HEK293 (cell line): ENCODE data around the gene HHAT.
A peak's percentile ranks its signal among the peaks of the same experiment; 100 is the strongest.

Experiments
- CTCF ChIA-PET: fragments of 350-600 bp; formaldehyde crosslinking; extraction: SDS; loops from one replicate; lab custom pipeline; 2021; ENCODE audit warnings: antibody characterized with exemption; lab: Yijun Ruan, JAX
- POLR2A ChIA-PET: fragments of 300-600 bp; formaldehyde crosslinking; extraction: SDS; loops from one replicate; lab custom pipeline; 2020; ENCODE audit warnings: antibody characterized with exemption, inconsistent platforms; lab: Yijun Ruan, JAX
- H3K27ac ChIP-seq: fragments of 200-500 bp; sonication (Bioruptor generic); 2 replicates; pipeline ENCODE4 v1.5.1; 2014; ENCODE audit warnings: low read depth, low read length, control low read depth, inconsistent platforms; ENCODE audit errors: extremely low read depth
- H3K36me3 ChIP-seq, 2 experiments: fragments of 200-500 bp in 1 of 2; sonication (Bioruptor generic) in 1 of 2; 1 replicate in 1 of 2; 2 replicates in 1 of 2; pipeline ENCODE4 v1.5.1; 2014 to 2017; ENCODE audit warnings: inconsistent platforms in 2 of 2, low read length in 2 of 2; ENCODE audit not compliant: control insufficient read depth in 2 of 2, insufficient read depth in 1 of 2
- H3K4me1 ChIP-seq: fragments of 200-500 bp; sonication (Bioruptor generic); 2 replicates; pipeline ENCODE4 v1.5.1; 2014; ENCODE audit warnings: mild to moderate bottlenecking, low read length, inconsistent platforms; ENCODE audit not compliant: control insufficient read depth, insufficient read depth
- H3K4me3 ChIP-seq: 2 replicates; pipeline ENCODE4 v1.5.1; 2011; ENCODE audit warnings: low read depth, mild to moderate bottlenecking, control low read depth, low read length, moderate library complexity
- H3K9me3 ChIP-seq: fragments of 200-500 bp; sonication (Bioruptor generic); 2 replicates; pipeline ENCODE4 v1.5.1; 2014; ENCODE audit warnings: low read depth, low read length, inconsistent platforms; ENCODE audit not compliant: control insufficient read depth, insufficient read depth
- HIC1 ChIP-seq: fragments of 450-650 bp; formaldehyde crosslinking; IDR thresholded peaks from 2 replicates; pipeline ENCODE4 v1.5.1; 2016; ENCODE audit warnings: missing biosample characterization, missing genetic modification characterization
- HOXD13 ChIP-seq: sonication (generic); formaldehyde crosslinking; IDR thresholded peaks from 2 replicates; pipeline ENCODE4 v1.8.0; 2022; ENCODE audit warnings: missing genetic modification reagents, borderline replicate concordance
- KLF17 ChIP-seq: fragments of 450-650 bp; formaldehyde crosslinking; IDR thresholded peaks from 2 replicates; pipeline ENCODE4 v1.5.1; 2016; ENCODE audit warnings: missing biosample characterization, missing genetic modification characterization
- KLF8 ChIP-seq: fragments of 450-650 bp; formaldehyde crosslinking; IDR thresholded peaks from 2 replicates; pipeline ENCODE4 v1.5.1; 2016; ENCODE audit warnings: missing biosample characterization, missing genetic modification characterization
- PATZ1 ChIP-seq: fragments of 450-650 bp; formaldehyde crosslinking; IDR thresholded peaks from 2 replicates; pipeline ENCODE4 v1.5.1; 2016; ENCODE audit warnings: missing biosample characterization, missing genetic modification characterization
- PRDM1 ChIP-seq: fragments of 450-650 bp; formaldehyde crosslinking; IDR thresholded peaks from 2 replicates; pipeline ENCODE4; 2016; ENCODE audit warnings: missing biosample characterization, missing genetic modification characterization
- PRDM6 ChIP-seq: fragments of 450-650 bp; formaldehyde crosslinking; IDR thresholded peaks from 2 replicates; pipeline ENCODE4 v1.5.1; 2017; ENCODE audit warnings: missing biosample characterization, missing genetic modification characterization
- ZBTB44 ChIP-seq: fragments of 450-650 bp; IDR thresholded peaks from 2 replicates; pipeline ENCODE4 v1.5.1; 2018; ENCODE audit warnings: missing biosample characterization, mild to moderate bottlenecking, missing genetic modification characterization
- ZIC2 ChIP-seq: fragments of 450-650 bp; formaldehyde crosslinking; IDR thresholded peaks from 2 replicates; pipeline ENCODE4 v1.5.1; 2016; ENCODE audit warnings: missing biosample characterization, missing genetic modification characterization
- ZNF112 ChIP-seq: fragments of 450-650 bp; formaldehyde crosslinking; IDR thresholded peaks from 2 replicates; pipeline ENCODE4 v1.5.0; 2017; ENCODE audit warnings: missing biosample characterization, missing genetic modification characterization
- ZNF16 ChIP-seq: fragments of 450-650 bp; formaldehyde crosslinking; IDR thresholded peaks from 2 replicates; pipeline ENCODE4 v1.5.1; 2016; ENCODE audit warnings: low read depth, missing biosample characterization, missing genetic modification characterization
- ZNF18 ChIP-seq: fragments of 450-650 bp; formaldehyde crosslinking; IDR thresholded peaks from 2 replicates; pipeline ENCODE4 v1.5.1; 2016; ENCODE audit warnings: missing biosample characterization, missing genetic modification characterization
- ZNF292 ChIP-seq: fragments of 450-650 bp; formaldehyde crosslinking; IDR thresholded peaks from 2 replicates; pipeline ENCODE4 v1.5.1; 2016; ENCODE audit warnings: low read depth, missing biosample characterization, missing genetic modification characterization, borderline replicate concordance
- ZNF324 ChIP-seq: fragments of 450-650 bp; formaldehyde crosslinking; IDR thresholded peaks from 2 replicates; pipeline ENCODE4 v1.5.1; 2016; ENCODE audit warnings: missing biosample characterization, missing genetic modification characterization
- ZNF362 ChIP-seq: fragments of 450-650 bp; formaldehyde crosslinking; IDR thresholded peaks from 2 replicates; pipeline ENCODE4 v1.5.1; 2016; ENCODE audit warnings: missing biosample characterization, missing genetic modification characterization
- ZNF473 ChIP-seq: fragments of 450-650 bp; formaldehyde crosslinking; IDR thresholded peaks from 2 replicates; pipeline ENCODE4 v1.5.1; 2017; ENCODE audit warnings: missing biosample characterization, missing genetic modification characterization
- ZNF548 ChIP-seq: fragments of 450-650 bp; formaldehyde crosslinking; IDR thresholded peaks from 2 replicates; pipeline ENCODE4 v1.5.1; 2016; ENCODE audit warnings: missing biosample characterization, missing genetic modification characterization
- ZNF664 ChIP-seq: fragments of 450-650 bp; formaldehyde crosslinking; IDR thresholded peaks from 2 replicates; pipeline ENCODE4 v1.5.1; 2016; ENCODE audit warnings: missing biosample characterization, missing genetic modification characterization
- ZNF768 ChIP-seq: fragments of 450-650 bp; formaldehyde crosslinking; IDR thresholded peaks from 2 replicates; pipeline ENCODE4 v1.5.1; 2018; ENCODE audit warnings: missing biosample characterization, mild to moderate bottlenecking, missing genetic modification characterization

The HHAT gene

GRCh38 chr1:210366767-210367166 is 38.1 kb downstream of the HHAT start (continued):
- TF ChIP-seq ZBTB44 (tag by site-specific recombination) = no peak
- TF ChIP-seq PRDM6 (tag by site-specific recombination) = no peak
- TF ChIP-seq ZNF324 (tag by site-specific recombination) = no peak
- TF ChIP-seq PATZ1 (tag by site-specific recombination) = no peak
- no peak for TF ChIP-seq HOXD13 (CRISPR knock-in tag)

- ChIA-PET POLR2A (no interaction called here), CTCF (no interaction called here)
- Histone ChIP-seq H3K4me3 (no peak overlapping the region), H3K27ac (no peak overlapping the region), H3K36me3 (no peaks in the 10 kb centered on the region), H3K9me3 (no peaks in the 10 kb centered on the region), H3K4me1 (no peaks in the 10 kb centered on the region)
- TF ChIP-seq PRDM1 (tag by site-specific recombination) = peak; percentile 39; the same call in 1 of the 2 replicates
- no peak for TF ChIP-seq ZNF16 (tag by site-specific recombination)
Measured at GRCh38 chr1:210367566-210367965, 38.9 kb downstream of the HHAT start.

GRCh38 chr1:210369425-210369824 is 40.7 kb downstream of the HHAT start:
- TF ChIP-seq ZNF473 (no peak), ZIC2 (peak; percentile 26; the same call in 1 of the 2 replicates), ZNF548 (tag by site-specific recombination) (no peak), ZNF292 (tag by site-specific recombination) (no peak), ZNF112 (tag by site-specific recombination) (no peak), ZNF768 (tag by site-specific recombination) (no peak), KLF17 (tag by site-specific recombination) (no peak), ZNF664 (tag by site-specific recombination) (peak; percentile 56; the same call in 1 of the 2 replicates), ZNF362 (tag by site-specific recombination) (no peak), ZNF18 (tag by site-specific recombination) (no peak), HIC1 (0 out of 2 replicates have a peak, but pooled peaks have one; percentile 22), KLF8 (tag by site-specific recombination) (no peak)
- H3K27ac ChIP-seq = no peak overlapping the region
- no peaks in the 10 kb centered on the region for H3K36me3 ChIP-seq
- no peak overlapping the region for H3K4me3 ChIP-seq
- H3K4me1 ChIP-seq = no peaks in the 10 kb centered on the region; the same call in 1 of the 2 replicates
- ChIA-PET CTCF (interaction anchor here (0.6 to 2.0 kb wide), 4 partner anchors 8 to 58 kb away, joined by 3 to 12 read pairs (median 6); no protein-coding TSS in a partner anchor), POLR2A (interaction anchor here (0.6 kb wide), 1 partner anchor 15 kb away, joined by 5 read pairs; no protein-coding TSS in a partner anchor)
- no peaks in the 10 kb centered on the region for H3K9me3 ChIP-seq
